GM12878 (cell line): ENCODE results near the gene MAGI2. TPM values are rescaled to one million over a fixed set of nuclear protein-coding genes. Genes with fewer than 3 reads are reported as not detected.

Source experiments
- ATAC-seq: fragments of 200-7000 bp; cut with Tn5 transposase; 3 replicates; pipeline ENCODE4 v1.9.1; 2020; ENCODE audit warnings: mild to moderate bottlenecking, moderate library complexity
- BruUV-seq: library from RNA; stranded (reverse); fragments of 400-500 nt; replicated peaks from 2 replicates; lab custom pipeline; 2021; lab: Mats Ljungman, UMichigan
- CTCF ChIA-PET: fragments of 300-600 bp; sonication (Branson Sonifier 250); formaldehyde crosslinking; extraction: SDS; loops from one replicate; lab custom pipeline; 2021; ENCODE audit warnings: inconsistent platforms; lab: Yijun Ruan, JAX
- POLR2A ChIA-PET: fragments of 350-600 bp; formaldehyde crosslinking; extraction: SDS; loops from one replicate; lab custom pipeline; 2021; ENCODE audit warnings: inconsistent platforms; lab: Charles Lee
- RAD21 ChIA-PET: fragments of 300-600 bp; sonication (Branson Sonifier 250); formaldehyde crosslinking; loops from one replicate; lab custom pipeline; 2023; ENCODE audit warnings: antibody characterized with exemption; ENCODE audit not compliant: unreplicated experiment; lab: Charles Lee
- SMC1A ChIA-PET: fragments of 300-600 bp; sonication (Branson Sonifier 250); formaldehyde crosslinking; loops from one replicate; lab custom pipeline; 2023; ENCODE audit not compliant: unreplicated experiment, uncharacterized antibody; lab: Charles Lee
- DNase-seq: peaks from one replicate; pipeline ENCODE4 v3.0.0-alpha.2; 2011; ENCODE audit warnings: low read depth, low spot score
- FAIRE-seq: peaks from 3 replicates; lab custom pipeline; 2011; peaks lifted over from hg19 to GRCh38; lab: Jason Lieb, UNC
- H2AFZ ChIP-seq: 2 replicates; pipeline ENCODE4 v1.6.0; 2011; ENCODE audit warnings: low read depth, low read length, control low read depth; ENCODE audit not compliant: control insufficient read depth
- H3K27ac ChIP-seq: 2 replicates; pipeline ENCODE4 v1.5.1; 2011; ENCODE audit warnings: control low read depth; ENCODE audit not compliant: control insufficient read depth, insufficient read depth
- H3K27me3 ChIP-seq, 2 experiments: replicated peaks in 1 of 2; 2 replicates each; pipeline versions ENCODE4 v1.6.0 to v1.6.1; 2011; ENCODE audit warnings: low read length in 1 of 2; ENCODE audit not compliant: control insufficient read depth in 2 of 2, insufficient read depth in 2 of 2
- H3K36me3 ChIP-seq, 2 experiments: 2 replicates each; pipeline ENCODE4 v1.5.1; 2011; ENCODE audit warnings: low read length in 1 of 2; ENCODE audit not compliant: control insufficient read depth in 2 of 2, insufficient read depth in 2 of 2
- H3K4me1 ChIP-seq: 2 replicates; pipeline ENCODE4 v1.6.1; 2011; ENCODE audit warnings: mild to moderate bottlenecking, low read length, moderate library complexity, mixed read lengths; ENCODE audit not compliant: control insufficient read depth, insufficient read depth
- H3K4me2 ChIP-seq: 2 replicates; pipeline ENCODE4 v1.6.0; 2011; ENCODE audit warnings: control low read depth; ENCODE audit not compliant: control insufficient read depth, insufficient read depth
- H3K4me3 ChIP-seq: fragments of 200-600 bp; sonication (generic); 2 replicates; pipeline ENCODE4 v1.5.1; 2016
- H3K79me2 ChIP-seq: 2 replicates; pipeline ENCODE4 v1.6.0; 2011; ENCODE audit warnings: low read length; ENCODE audit not compliant: control insufficient read depth, insufficient read depth
- H3K9ac ChIP-seq: 2 replicates; pipeline ENCODE4 v1.8.0; 2011; ENCODE audit warnings: low read length, control low read depth, mixed read lengths; ENCODE audit not compliant: control insufficient read depth, insufficient read depth
- H3K9me3 ChIP-seq: replicated peaks from 3 replicates; pipeline ENCODE4 v1.5.1; 2011; ENCODE audit warnings: mild to moderate bottlenecking, low read length; ENCODE audit not compliant: control insufficient read depth, insufficient read depth
- H4K20me1 ChIP-seq: 2 replicates; pipeline ENCODE4 v1.6.0; 2011; ENCODE audit not compliant: control insufficient read depth, insufficient read depth
- ASH2L ChIP-seq: fragments of 300-600, 200-600 bp; sonication (generic); IDR thresholded peaks from 2 replicates; pipeline ENCODE4 v1.6.1; 2017; ENCODE audit warnings: low read depth, mild to moderate bottlenecking, borderline replicate concordance
- BACH1 ChIP-seq: fragments of 450-650 bp; IDR thresholded peaks from 2 replicates; pipeline ENCODE4 v1.6.1; 2017; ENCODE audit warnings: mild to moderate bottlenecking, borderline replicate concordance
- HDAC6 ChIP-seq: fragments of 200-600 bp; sonication (generic); IDR thresholded peaks from one replicate; pipeline ENCODE4 v1.8.0; 2017; ENCODE audit warnings: antibody characterized with exemption; ENCODE audit not compliant: unreplicated experiment
- JUNB ChIP-seq: IDR thresholded peaks from 2 replicates; pipeline ENCODE4 v1.6.1; 2016; ENCODE audit warnings: antibody characterized with exemption, mild to moderate bottlenecking
- PAX8 ChIP-seq: fragments of 450-650 bp; IDR thresholded peaks from 2 replicates; pipeline ENCODE4 v1.6.1; 2017; ENCODE audit warnings: mild to moderate bottlenecking, moderate library complexity
- POU2F2 ChIP-seq: IDR thresholded peaks from 3 replicates; pipeline ENCODE4 v1.6.1; 2011; ENCODE audit warnings: low read depth, mild to moderate bottlenecking, low read length, borderline replicate concordance
- TCF3 ChIP-seq: IDR thresholded peaks from 2 replicates; pipeline ENCODE4 v1.6.1; 2012; ENCODE audit warnings: low read depth, mild to moderate bottlenecking, low read length, borderline replicate concordance; ENCODE audit not compliant: insufficient read depth
- ZNF384 ChIP-seq: IDR thresholded peaks from 2 replicates; pipeline ENCODE4 v1.6.1; 2012; ENCODE audit warnings: low read depth, mild to moderate bottlenecking, low read length, improper control_type of control experiment, borderline replicate concordance
- in situ Hi-C: fragments of 300-500 bp; cut with MboI; formaldehyde crosslinking; loops from 9 replicates; pipeline ENCODE4 v1.14.3; 2018; ENCODE audit warnings: mixed read lengths
- intact Hi-C: fragments of 100-400 bp; cut with micrococcal nuclease; formaldehyde crosslinking; loops from one replicate; pipeline ENCODE4 v1.14.2; 2022; ENCODE audit not compliant: unreplicated experiment
- polyA plus RNA-seq, 11 experiments: library from polyadenylated mRNA; depleted of rRNA in 4 of 11; unstranded in 6 of 11; stranded (reverse) in 5 of 11; fragments of >200 nt; fragmentation: Nextera tagmentation in 4 of 11; fragmentation: Illumina TruSeq in 1 of 11; extraction: Ambion mirVana in 4 of 11; extraction: Trizol in 1 of 11; gene quantifications; 1 replicate in 1 of 11; 2 replicates in 10 of 11; pipeline versions ENCODE4 v1.2.1 to v1.2.3, GENCODE V29; 2011 to 2016; ENCODE audit warnings: inconsistent platforms in 2 of 11, missing spikeins in 2 of 11, low read depth in 1 of 11
- total RNA-seq, 4 experiments: library from RNA; depleted of rRNA in 3 of 4; stranded (reverse); fragments of >200 nt in 3 of 4; fragmentation: Illumina TruSeq in 1 of 4; extraction: Trizol in 1 of 4; gene quantifications; 2 replicates each; pipeline versions ENCODE4 v1.2.1 to v1.2.3, GENCODE V29; 2013 to 2021
- TF ChIP-seq, protein P1 (sequence below): IDR thresholded peaks from 2 replicates; pipeline ENCODE4 v1.6.1; 2012; ENCODE audit warnings: low read depth, low read length, improper control_type of control experiment
- TF ChIP-seq, protein P2 (sequence below): fragments of 450-650 bp; formaldehyde crosslinking; IDR thresholded peaks from 2 replicates; pipeline ENCODE4 v1.4.0; 2022; ENCODE audit warnings: mild to moderate bottlenecking, moderate library complexity
- TF ChIP-seq, protein P3 (sequence below): IDR thresholded peaks from 2 replicates; pipeline ENCODE4 v1.6.1; 2012; ENCODE audit warnings: low read depth, low read length, improper control_type of control experiment

The MAGI2 gene
- total and polyA plus RNA-seq, 10 of the 15 experiments (the other 5 are each of a cell fraction or from before 2014, with no cell fraction given): 0.01 to 0.31 (median 0.05) TPM; not detected in 2

DNA sequence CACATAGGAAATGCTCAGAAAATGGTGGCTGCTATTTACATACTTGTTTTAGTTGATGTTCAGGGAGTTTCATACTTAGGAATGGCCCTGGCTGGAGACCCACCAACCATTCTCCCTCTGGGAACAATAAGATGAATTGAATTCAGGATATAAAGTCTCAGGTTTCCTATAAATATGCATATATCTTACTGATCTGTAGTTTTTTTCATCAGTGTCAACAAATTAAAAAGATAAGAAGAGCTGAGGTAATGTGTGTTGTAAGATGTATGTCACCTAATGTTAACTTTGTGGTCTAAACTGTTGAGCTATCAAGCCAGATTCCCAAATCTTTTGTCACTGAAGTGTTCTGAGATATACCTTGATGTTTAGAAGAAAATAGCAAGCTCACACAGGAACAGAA is 457.5 kb downstream of the MAGI2 start:
- no TSS peak for BruUV-seq
- no peak for DNase-seq
- H3K27ac ChIP-seq: no peak overlapping the region
- no peaks in the 10 kb centered on the region for H3K36me3 ChIP-seq
- no peaks in the 10 kb centered on the region for H3K9me3 ChIP-seq
- ChIA-PET SMC1A (no interaction called here), RAD21 (no interaction called here), CTCF (no interaction called here), POLR2A (no interaction called here)
- intact Hi-C loops (no loop called here), in situ Hi-C loops (no loop called here)
- no peak overlapping the region for H3K4me3 ChIP-seq
- H3K4me2 ChIP-seq: no peak overlapping the region
- FAIRE-seq: no peak
- no peaks in the 10 kb centered on the region for H3K79me2 ChIP-seq
- H3K9ac ChIP-seq: no peak overlapping the region
- no peaks in the 10 kb centered on the region for H3K27me3 ChIP-seq
- ATAC-seq: no peak
- no peak for TF ChIP-seq ASH2L
- no peak for TF ChIP-seq HDAC6
- no peak for TF ChIP-seq ZNF384
- TF ChIP-seq, protein P1, sequence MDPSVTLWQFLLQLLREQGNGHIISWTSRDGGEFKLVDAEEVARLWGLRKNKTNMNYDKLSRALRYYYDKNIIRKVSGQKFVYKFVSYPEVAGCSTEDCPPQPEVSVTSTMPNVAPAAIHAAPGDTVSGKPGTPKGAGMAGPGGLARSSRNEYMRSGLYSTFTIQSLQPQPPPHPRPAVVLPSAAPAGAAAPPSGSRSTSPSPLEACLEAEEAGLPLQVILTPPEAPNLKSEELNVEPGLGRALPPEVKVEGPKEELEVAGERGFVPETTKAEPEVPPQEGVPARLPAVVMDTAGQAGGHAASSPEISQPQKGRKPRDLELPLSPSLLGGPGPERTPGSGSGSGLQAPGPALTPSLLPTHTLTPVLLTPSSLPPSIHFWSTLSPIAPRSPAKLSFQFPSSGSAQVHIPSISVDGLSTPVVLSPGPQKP: no peak
- TF ChIP-seq TCF3: no peak
- TF ChIP-seq, protein P2, sequence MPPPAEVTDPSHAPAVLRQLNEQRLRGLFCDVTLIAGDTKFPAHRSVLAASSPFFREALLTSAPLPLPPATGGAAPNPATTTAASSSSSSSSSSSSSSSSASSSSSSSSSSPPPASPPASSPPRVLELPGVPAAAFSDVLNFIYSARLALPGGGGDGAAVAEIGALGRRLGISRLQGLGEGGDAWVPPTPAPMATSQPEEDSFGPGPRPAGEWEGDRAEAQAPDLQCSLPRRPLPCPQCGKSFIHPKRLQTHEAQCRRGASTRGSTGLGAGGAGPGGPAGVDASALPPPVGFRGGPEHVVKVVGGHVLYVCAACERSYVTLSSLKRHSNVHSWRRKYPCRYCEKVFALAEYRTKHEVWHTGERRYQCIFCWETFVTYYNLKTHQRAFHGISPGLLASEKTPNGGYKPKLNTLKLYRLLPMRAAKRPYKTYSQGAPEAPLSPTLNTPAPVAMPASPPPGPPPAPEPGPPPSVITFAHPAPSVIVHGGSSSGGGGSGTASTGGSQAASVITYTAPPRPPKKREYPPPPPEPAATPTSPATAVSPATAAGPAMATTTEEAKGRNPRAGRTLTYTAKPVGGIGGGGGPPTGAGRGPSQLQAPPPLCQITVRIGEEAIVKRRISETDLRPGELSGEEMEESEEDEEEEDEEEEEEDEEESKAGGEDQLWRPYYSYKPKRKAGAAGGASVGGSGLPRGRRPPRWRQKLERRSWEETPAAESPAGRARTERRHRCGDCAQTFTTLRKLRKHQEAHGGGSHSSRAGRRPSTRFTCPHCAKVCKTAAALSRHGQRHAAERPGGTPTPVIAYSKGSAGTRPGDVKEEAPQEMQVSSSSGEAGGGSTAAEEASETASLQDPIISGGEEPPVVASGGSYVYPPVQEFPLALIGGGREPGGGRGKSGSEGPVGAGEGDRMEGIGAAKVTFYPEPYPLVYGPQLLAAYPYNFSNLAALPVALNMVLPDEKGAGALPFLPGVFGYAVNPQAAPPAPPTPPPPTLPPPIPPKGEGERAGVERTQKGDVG (CRISPR knock-in tag): no peak
- TF ChIP-seq BACH1: no peak
- no peak for TF ChIP-seq POU2F2
- no peak for TF ChIP-seq PAX8
- no peak for TF ChIP-seq JUNB
- TF ChIP-seq, protein P3, sequence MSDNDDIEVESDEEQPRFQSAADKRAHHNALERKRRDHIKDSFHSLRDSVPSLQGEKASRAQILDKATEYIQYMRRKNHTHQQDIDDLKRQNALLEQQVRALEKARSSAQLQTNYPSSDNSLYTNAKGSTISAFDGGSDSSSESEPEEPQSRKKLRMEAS: no peak
- H3K4me1 ChIP-seq: no peaks in the 10 kb centered on the region
- no peak overlapping the region for H2AFZ ChIP-seq
- H4K20me1 ChIP-seq: no peaks in the 10 kb centered on the region
